Nephron progenitor cell (in vitro differentiated cells): Measurements from ENCODE around the gene TAF4.

Source experiments
- DNase-seq: peaks from one replicate; pipeline ENCODE4 v3.0.0; 2021
- H3K27ac Mint-ChIP-seq: 2 replicates; pipeline ENCODE4 v1.8.0; 2021; ENCODE audit warnings: mild to moderate bottlenecking, moderate library complexity, mixed read lengths
- H3K27me3 Mint-ChIP-seq: 2 replicates; pipeline ENCODE4 v1.8.0; 2021; ENCODE audit warnings: mild to moderate bottlenecking, low read depth, mixed read lengths; ENCODE audit not compliant: poor library complexity
- H3K36me3 Mint-ChIP-seq: 2 replicates; pipeline ENCODE4 v1.8.0; 2021; ENCODE audit warnings: low read depth, mixed read lengths
- H3K4me1 Mint-ChIP-seq: 2 replicates; pipeline ENCODE4 v1.8.0; 2021; ENCODE audit warnings: mixed read lengths
- H3K4me3 Mint-ChIP-seq: 2 replicates; pipeline ENCODE4 v1.8.0; 2021; ENCODE audit warnings: mild to moderate bottlenecking, moderate library complexity, mixed read lengths
- H3K9me3 Mint-ChIP-seq: 2 replicates; pipeline ENCODE4 v1.8.0; 2021; ENCODE audit warnings: mild to moderate bottlenecking, moderate library complexity, mixed read lengths
- TF ChIP-seq, protein P1 (sequence below): fragments of 200-600 bp; sonication (generic); IDR thresholded peaks from 2 replicates; pipeline ENCODE4 v1.5.0; 2021; ENCODE audit warnings: antibody characterized with exemption

The TAF4 gene

DNA sequence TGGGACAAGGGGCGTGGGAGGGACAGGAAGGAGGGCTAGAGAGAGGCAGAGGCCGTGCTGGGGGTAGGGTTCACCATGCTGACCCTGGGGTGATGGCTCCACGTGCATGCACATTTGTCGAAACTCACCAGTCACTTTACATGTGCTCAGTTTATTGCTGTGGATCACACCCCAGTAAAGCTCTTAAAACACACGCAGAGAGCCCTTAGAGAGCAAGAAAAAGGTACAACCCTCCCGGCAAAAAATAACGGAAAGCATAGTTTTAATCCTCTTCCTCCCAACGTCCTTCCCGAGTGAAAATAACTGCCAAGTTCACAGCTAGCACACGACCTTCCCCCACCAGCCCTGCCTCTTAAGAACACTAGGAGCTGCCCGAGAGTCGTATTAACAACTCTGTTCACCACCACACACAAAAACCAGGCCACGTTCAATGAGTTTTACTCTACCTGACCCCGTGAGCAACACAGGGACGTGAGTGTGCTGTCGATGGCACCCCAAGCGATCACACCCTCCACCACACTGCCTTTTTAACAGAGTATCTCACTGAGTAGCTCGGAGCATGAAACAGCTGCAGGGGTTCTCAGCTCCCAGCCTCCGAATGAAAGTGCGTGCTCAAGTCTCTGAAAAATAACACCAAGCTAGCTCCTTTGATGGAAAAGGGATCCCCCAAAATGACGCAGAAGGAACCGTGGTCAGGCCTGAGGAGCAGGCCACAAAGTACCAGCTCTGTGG lies 39.7 kb downstream of the TAF4 start:
- H3K4me3 Mint-ChIP-seq = no peak overlapping the region
- no peaks in the 10 kb centered on the region for H3K27me3 Mint-ChIP-seq
- peak overlapping the region; percentile 52 for H3K27ac Mint-ChIP-seq
- no peaks in the 10 kb centered on the region for H3K9me3 Mint-ChIP-seq
- H3K36me3 Mint-ChIP-seq = peaks cover 10% of the 10 kb centered on the region
- peaks cover 80% of the 10 kb centered on the region for H3K4me1 Mint-ChIP-seq
- no peak for DNase-seq
- TF ChIP-seq, protein P1, sequence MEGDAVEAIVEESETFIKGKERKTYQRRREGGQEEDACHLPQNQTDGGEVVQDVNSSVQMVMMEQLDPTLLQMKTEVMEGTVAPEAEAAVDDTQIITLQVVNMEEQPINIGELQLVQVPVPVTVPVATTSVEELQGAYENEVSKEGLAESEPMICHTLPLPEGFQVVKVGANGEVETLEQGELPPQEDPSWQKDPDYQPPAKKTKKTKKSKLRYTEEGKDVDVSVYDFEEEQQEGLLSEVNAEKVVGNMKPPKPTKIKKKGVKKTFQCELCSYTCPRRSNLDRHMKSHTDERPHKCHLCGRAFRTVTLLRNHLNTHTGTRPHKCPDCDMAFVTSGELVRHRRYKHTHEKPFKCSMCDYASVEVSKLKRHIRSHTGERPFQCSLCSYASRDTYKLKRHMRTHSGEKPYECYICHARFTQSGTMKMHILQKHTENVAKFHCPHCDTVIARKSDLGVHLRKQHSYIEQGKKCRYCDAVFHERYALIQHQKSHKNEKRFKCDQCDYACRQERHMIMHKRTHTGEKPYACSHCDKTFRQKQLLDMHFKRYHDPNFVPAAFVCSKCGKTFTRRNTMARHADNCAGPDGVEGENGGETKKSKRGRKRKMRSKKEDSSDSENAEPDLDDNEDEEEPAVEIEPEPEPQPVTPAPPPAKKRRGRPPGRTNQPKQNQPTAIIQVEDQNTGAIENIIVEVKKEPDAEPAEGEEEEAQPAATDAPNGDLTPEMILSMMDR = peak; percentile 36

DNA sequence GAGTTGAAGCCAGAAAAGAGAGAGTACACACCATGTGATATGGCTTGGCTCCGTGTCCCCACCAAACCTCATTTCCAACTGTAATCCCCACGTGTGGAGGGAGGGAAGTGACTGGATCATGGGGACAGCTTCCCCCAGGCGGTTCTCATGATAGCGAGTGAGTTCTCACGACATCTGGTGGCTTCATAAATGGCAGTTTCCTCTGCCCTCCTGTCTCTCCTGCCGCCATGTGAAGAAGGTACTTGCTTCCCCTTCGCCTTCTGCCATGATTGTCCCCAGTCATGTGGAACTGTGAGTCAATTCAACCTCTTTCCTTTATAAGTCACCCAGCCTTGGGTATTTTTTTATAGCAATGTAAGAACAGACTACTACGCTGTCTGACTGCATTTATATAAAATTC lies 40.3 kb downstream of the TAF4 start:
- Mint-ChIP-seq H3K4me3 (no peak overlapping the region), H3K36me3 (peaks cover 4% of the 10 kb centered on the region), H3K27ac (peak overlapping the region; percentile 52), H3K4me1 (peaks cover 80% of the 10 kb centered on the region), H3K27me3 (no peaks in the 10 kb centered on the region), H3K9me3 (no peaks in the 10 kb centered on the region)
- TF ChIP-seq, protein P1 = no peak
- no peak for DNase-seq

DNA sequence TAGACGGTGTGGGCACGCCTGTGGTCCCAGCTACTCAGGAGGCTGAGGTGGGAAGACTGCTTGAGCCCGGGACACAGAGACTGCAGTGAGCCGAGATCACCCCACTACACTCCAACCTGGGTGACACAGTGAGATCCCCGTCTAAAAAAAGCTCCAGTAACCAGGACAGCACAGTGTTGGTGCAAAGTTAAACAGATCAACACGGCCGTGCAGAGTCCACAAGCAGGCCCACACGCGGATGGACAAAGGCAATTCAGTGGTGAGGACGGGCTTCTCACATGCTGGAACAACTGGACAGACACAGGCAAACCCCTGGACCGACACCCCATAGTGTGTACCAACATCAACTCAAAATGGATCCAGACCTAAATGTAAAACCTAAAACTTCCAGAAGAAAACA lies 41.7 kb downstream of the TAF4 start:
- no peak for DNase-seq
- TF ChIP-seq, protein P1 = no peak
- H3K27ac Mint-ChIP-seq = no peak overlapping the region
- no peak overlapping the region for H3K4me3 Mint-ChIP-seq
- no peaks in the 10 kb centered on the region for H3K27me3 Mint-ChIP-seq
- H3K9me3 Mint-ChIP-seq = no peaks in the 10 kb centered on the region
- peaks cover 89% of the 10 kb centered on the region for H3K4me1 Mint-ChIP-seq
- peaks cover 4% of the 10 kb centered on the region for H3K36me3 Mint-ChIP-seq

DNA sequence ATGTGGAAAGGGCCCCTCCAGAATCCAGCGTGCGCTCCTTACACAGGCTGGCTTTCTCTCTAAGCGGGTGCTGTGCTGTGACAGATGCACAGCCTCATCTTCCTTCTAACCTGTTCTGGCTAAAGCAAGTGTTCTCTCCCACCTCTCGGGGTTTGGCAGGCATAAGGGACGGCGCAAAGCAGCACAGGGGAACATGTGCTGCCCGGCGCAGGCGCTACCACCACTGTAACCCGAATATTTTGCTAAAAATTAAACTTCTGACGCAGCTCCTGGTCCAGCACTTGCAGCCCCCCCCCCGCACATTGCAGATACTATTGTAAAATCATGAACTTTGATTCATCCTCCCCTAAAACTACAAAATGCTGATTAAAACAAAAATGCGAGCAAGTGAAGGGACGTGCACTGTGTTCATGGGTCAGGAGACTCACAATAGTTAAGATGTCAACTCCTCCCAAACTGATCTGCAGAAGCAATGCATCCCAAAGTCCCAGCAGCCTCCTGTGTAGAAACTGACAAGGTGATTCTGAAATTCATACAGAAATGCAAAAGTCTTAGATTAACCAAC lies 43.0 kb downstream of the TAF4 start:
- no peak for DNase-seq
- Mint-ChIP-seq H3K4me1 (peaks cover 87% of the 10 kb centered on the region), H3K4me3 (no peak overlapping the region), H3K36me3 (peaks cover 4% of the 10 kb centered on the region), H3K27ac (peak overlapping the region; percentile 26), H3K27me3 (no peaks in the 10 kb centered on the region), H3K9me3 (no peaks in the 10 kb centered on the region)
- TF ChIP-seq, protein P1 = no peak

DNA sequence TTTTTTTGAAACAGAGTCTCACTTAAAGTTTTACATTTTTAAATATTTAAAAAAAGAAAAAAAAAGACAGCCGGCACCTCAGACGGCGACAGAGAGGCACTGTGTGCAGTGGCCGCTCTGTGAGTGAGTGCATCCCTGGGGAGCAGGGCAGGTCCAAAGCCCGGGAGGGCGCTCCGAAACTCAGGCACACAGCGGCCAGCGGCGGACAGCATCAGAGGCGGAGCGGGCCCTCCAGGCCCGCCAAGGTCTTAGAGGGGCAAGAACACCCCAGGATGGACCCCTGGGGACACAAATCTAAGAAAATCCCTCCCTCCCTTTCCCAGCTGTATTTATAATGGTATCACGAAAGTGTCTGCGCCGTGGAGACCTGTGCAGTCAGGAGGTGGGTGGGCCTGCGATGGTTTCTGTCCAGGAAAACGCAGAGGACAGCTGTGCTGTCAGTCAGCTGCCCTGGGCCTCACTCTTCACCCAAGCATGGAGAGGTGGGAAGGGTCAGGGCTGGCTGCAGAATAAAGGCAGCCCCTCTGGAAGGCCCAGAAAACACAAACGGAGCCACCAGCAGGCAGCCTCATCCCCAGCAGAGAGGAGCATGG lies 43.8 kb downstream of the TAF4 start:
- DNase-seq = no peak
- Mint-ChIP-seq H3K36me3 (peaks cover 4% of the 10 kb centered on the region), H3K4me3 (peak overlapping the region; percentile 32), H3K27ac (peak overlapping the region; percentile 29), H3K27me3 (no peaks in the 10 kb centered on the region), H3K9me3 (no peaks in the 10 kb centered on the region), H3K4me1 (peaks cover 79% of the 10 kb centered on the region)
- TF ChIP-seq, protein P1 = no peak
